ENCODE results near the gene GSAP.

The GSAP gene

DNA sequence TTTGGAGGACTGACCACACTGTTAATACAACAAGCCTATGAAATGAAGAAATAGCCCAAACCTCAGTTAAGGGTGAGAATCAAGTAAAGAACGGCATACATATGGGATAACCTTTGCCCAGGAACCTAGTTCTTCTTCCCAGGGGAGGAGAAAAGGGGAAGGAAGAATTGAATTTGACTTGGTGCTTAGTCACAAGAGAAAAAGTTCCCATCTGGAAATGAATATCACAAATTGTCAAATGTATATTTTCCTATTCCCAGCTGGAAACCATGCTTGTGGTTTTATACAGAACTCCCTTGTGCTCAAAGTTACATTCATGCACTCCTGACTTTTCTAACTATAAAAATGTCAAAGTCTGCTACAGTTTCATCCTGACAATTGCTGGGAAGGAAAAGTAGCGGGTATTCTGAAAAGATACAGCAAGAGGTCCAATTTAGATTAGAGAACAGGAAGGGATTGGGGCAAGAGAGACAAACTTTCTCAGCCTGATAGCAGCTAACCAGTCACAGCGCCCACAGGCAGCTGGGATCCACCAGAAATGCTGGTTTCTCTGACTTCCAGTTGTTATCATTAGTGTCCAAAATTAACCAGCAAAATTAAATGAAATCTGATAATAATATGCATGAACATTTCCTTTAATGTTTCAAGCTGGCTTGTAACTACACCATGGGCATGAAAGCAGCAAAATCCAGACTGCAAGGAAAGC lies 18.6 kb upstream of the GSAP start:
- no peak for DNase-seq (ENCODE audit: low spot score)

DNA sequence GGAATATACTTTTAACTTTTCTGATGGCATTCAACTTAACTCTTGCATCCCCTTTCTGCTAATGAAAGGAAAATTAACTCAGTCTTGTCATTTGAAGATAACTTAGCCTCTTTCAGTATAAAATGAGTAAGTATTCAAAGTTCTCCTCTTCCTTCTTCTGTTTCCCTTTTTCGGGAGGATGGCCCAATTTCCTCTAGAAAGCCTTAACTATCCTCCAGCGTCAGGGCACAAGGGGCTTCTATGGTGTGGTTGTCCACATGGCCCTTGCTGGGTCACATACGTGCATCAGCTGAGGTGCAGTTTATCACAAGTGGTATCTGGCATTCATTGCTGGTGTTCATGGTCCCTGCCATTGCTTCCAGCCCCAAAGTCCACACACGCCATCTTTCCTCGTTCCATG lies 17.8 kb upstream of the GSAP start:
- DNase-seq (ENCODE audit: low spot score), result no peak

DNA sequence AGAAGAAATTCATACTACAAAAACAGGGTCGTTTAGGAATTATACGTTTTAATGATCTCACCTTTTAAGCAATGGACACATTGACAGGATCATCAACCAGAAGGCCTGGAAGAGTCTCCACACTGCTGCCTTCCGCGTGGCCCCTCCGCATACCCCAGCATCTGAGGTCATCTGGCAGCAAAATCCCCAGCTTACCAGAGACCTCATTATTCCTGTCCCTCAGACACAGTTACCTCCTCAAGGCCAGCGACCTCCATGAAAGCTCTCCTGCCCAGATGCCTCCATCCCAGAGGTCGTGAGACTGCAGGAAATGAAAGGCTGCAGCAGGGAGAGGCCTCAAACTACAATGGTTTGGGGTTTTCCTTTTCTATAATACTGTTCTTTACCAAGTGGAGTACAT lies 14.8 kb upstream of the GSAP start:
- no peak for DNase-seq (ENCODE audit: low spot score)

DNA sequence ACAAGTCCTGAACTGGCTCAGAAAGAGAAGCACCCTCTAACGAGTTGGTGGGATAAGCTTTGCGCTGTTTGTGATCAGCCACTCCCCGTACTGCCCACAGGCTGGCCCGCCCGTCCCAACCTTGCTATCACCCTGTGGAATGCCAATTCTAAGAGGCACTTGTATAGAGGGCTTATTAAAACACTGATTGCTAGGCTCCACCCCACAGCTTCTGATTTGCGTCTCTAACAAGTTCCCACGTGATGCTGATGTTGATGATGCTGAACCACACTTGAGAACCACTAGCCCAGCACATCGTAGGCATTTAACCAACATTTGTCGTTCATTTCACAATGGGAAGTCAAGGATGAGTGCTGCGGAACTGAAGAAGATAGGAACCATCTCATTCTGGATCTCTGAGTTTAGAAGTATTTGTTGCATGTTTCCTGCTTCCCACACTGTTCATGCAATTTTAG lies 12.7 kb upstream of the GSAP start:
- no peak for DNase-seq (ENCODE audit: low spot score)

DNA sequence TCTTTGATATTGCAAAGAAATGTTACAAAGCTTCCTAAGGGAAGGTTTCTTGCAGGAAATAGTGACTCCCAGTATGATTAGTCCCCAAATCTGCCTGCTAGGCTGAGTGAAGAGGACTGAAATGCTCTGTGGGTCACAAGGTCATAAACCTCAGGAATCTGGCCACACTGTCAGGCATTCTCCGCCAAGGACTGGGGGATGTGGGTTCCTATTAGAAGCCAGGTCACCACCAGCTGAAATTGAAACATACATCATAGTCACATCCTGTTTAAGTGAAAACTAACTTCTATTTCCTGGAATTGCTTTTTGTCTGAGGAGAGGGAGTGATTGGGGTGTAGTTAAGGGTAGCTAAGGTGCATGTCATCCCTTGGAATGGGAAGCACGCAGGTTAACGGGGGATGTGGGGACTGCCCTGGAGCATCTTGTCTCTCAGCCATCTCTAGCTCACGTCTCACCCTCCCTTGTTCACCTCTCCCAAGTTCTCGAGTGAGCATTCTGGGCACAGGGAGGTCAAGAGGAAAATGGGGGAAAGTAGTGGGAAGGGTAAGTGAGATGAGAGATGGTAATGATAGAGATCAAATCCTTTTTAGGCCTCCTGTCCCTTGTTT lies 12.0 kb upstream of the GSAP start:
- no peak for DNase-seq (ENCODE audit: low spot score)

DNA sequence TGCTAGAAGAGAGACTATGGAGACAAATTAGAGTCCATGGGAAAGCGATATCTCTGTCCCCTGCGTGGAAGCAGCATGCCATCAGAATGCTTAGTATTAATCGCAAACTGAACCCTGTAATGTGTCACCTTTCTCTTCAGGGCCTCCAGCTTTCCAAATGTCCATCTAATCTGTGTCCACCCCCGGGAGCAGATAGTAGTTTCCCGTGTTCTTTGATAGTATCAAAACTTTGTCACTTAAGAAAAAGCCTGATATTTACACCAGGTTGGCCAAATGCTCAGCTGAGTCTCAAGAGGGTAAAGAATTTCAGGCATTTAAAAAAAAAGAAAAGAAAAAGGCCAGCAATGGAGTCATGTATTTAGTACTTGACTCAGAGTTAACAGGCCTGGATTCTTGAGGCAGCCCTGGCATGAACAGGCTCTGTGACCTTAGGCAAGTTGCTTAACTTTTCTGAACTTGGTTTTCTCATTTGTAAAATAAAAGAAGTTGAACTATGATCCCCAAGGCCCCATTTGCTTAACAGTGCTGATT lies 10.4 kb upstream of the GSAP start:
- DNase-seq (ENCODE audit: low spot score), result no peak

DNA sequence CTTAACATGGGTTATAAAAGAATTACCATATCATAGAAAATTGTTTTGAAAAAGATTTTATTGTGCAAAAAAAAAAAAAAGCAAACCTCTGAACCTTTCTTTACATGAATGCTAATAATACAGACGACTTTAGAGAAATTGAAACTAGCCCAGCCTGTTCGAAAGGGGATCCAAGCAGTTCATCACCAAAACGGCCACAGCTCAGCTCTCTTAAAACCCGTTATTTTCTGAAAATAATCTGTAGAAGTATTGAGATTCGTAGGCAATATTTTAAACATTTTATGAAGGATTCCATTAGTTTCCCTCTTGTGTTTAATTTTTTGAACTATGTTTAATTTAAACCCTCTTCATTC lies 9.9 kb upstream of the GSAP start:
- no peak for DNase-seq (ENCODE audit: low spot score)

DNA sequence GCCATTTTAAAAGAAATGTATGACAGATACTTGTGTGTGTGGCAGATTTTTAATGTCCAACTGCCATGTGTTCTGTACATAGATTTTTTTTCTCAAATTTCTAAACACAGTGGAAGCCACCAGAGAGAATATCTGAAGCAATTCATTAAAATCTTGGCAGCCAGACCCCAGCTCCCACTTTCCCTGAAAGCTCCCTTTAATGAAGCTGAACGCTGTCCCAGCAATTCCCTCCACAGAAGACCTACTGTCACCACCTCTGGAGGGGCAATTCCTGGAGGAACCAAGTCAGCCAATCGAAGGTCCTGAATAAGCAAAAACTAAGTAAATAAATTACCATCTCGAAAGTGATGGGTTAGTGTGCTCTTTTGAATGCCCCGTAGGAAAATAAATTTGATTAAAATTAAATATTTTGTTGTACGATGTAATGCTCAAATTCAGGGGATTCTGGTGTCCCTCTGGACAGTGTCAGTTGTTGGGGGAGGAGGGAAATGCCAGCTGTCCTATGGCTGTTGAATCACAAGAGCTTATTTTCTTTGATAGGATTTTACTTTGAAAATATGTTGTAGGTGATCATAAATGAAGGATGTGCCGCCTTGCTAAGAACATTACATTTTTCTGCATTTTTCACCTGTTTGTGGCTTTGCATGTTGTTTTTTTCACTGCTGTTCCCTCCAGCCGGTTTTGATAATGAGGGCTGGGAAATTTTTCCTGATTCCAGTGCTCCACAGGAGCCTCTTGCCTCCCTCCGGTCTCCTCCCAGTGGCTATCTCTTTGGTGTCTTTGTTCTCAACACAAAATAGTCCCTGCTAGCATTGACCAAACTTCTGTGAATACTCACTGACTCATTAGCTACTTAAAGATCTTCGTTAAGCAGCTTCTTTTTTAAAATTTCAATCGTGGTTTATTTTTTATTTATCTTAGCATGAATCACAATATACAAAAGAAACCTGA lies 9.2 kb upstream of the GSAP start:
- no peak for DNase-seq (ENCODE audit: low spot score)

DNA sequence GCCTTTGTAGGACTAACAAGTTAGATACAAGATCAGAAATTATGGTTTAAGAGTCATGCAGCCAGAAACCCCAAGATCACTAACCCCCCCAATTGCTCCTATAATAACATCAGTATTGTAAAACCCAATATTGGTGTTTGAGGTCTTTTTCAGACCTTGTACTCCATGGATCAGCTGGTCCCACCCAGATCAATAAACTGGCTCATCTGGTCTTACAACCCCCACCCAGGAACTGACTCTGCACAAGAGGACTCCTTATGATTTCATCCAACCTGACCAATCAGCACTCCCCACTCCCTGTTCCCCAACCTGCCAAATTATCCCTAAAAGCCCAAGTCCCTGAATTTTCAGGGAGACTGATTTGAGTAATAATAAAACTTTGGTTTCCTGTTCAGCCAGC lies 6.4 kb upstream of the GSAP start:
- DNase-seq (ENCODE audit: low spot score), result no peak

DNA sequence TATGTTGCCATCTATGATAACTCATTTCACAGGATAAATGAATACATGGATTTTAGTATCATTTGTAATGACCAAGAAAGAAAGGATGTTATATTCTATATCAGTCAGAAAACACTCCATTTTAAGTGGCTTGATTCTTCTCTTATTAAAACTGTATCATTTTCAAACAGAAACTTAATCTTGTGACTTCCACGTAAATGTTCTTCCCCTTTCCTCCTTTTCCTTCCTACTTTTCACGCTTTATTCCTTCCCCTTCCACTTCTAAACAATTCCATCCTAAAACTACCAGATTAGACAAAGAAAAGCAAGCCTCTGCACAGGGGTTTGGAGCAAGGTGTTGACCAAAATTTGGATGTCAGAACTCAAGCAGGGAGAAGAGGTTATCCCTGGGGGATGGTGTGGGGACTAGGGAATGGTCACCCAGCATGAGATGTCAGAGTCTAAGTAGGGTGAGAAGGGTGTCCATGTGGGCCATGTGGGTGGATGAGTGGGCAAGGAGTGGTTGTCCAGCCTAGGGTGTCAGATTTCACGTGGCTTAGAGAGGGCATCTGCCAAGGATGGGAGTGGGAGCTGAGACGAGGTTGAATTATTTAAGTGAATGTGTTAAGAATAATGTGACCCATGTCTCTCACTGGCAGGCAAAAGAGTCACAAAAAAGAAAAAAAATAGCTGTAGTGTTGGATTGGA lies 5.0 kb upstream of the GSAP start:
- no peak for DNase-seq (ENCODE audit: low spot score)

DNA sequence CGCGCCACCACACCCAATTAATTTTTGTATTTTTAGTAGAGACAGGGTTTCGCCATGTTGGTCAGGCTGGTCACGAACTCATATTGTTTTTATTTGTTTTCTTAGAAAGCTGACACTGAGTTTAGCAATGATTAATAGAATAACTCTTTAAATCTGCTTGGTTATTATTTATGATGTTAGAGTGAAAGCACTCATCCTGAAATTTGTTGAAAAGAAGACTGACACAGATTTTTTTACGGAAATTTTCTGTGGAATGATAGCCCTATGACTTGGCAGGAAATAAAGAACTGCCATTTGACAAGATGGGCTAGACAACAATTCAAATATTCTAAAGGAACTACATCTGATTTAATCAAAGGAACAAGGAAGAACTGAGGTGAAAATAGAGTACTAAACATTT lies 4.3 kb upstream of the GSAP start:
- DNase-seq (ENCODE audit: low spot score), result no peak

DNA sequence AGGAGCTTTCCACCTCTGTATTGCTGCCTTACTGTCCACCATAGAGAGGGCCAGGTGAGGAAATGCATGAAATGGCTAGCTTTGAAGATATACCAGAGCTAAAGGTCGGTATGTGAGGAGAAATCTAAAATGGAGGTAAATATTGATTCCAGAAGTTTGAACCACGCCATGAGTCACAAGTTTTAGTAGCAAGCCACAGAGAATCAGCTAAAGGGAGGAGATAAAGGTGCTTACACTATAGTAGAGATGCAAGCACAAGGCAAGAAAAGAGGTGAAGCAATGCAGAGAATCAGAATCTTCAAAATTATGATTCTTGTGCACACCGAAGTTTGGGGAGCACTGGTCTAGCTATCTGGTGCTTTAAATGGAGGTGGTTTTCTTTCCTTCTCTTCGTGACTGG lies 3.0 kb upstream of the GSAP start:
- no peak for DNase-seq (ENCODE audit: low spot score)

DNA sequence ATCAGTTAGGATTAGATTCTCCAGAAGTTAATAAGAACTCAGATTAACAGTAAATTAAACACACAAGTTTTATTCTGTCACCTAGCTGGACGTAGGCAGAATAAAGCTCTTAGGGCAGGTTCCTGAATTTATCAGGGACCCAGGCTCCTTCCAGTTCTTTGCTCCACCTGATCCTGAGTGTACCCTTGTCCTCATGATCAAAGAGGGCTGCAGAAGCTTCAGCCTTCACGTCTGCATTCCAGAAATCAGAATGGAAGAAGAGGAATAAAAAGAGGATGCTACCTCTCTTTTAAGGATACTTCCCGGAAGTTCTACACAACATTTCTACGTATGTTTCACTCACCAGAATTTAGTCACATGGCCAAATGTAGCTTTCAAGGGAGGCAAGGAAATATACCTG lies 1.7 kb upstream of the GSAP start:
- DNase-seq (ENCODE audit: low spot score), result no peak

DNA sequence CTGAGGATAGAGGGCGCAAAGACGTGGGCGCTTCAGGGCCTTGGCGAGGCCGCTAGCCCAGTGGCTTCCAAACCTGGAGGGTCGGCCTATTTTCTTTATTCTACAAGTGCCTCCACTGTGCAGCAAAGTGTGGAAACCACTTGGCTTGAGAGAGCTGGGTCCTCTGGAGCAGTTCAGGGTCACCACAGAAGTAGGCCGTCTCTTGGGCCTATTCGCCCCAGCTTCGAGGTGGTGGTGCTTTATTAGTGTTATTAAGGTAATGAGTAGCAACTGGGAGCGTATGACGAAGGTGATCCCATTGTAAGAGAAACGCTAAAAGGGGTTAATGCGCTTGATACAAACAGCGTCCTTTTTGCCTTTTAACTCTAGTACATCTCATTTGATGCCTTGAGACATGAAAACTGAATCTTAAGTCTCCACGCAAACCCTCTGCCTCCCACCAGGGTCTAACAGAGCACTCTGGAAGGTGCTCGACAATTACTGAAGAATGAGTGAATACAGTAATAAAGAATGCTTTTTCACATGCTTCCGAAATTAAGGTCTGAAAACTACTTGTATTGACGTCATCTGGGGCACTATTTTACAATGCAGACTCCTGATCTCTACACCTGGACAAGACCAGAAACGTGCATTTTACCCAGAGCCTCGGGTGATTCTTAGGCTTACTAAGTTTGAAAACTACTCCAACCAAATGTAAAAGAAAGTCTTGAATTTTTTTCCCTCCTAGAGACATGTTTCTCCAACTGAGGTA lies 647 bp upstream of the GSAP start:
- no peak for DNase-seq (ENCODE audit: low spot score)

DNA sequence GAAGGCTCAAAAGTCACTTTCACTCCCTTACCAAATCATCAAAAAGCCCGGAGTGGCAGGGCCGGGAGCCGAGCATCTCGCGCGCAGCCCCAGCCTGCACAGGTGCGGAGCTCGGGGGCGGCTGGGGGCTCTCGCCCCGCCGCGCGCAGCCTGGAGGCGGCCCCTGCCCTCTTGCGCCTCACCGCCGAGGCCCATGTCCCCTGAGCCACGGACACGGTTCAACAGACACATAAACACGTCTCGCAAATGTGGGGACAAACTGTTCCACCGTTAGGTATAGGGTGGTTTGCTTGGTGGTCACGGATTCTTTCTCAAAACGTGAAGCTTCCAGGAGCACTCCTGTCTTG lies 700 bp downstream of the GSAP start:
- DNase-seq (ENCODE audit: low spot score), result peak; percentile 67

DNA sequence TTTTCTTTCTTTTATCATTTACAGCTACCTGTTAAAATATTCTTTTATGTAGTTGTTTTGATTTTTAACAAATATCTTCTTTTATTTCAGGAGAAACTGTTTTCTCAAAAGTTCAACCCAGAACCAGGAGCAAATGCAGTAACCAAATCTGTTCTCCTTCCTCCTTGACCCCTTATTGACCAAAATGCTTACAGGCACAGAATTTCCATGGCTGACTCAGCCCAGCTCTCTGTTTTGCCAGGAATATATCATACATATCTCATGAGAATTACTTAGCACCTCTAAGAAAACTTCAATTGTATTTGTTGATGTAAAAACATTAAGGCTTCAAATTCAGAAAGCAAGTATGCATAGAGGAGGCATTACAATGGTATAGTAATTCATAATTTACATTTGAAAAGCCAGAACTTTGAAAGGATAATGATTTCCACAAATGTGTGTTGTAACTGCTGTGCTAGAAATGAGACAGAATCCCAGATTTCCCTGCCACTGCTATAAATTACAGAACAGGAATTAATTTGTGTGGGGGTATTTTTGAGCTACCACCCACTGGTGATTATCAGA lies 2.2 kb downstream of the GSAP start:
- DNase-seq (ENCODE audit: low spot score), result no peak

DNA sequence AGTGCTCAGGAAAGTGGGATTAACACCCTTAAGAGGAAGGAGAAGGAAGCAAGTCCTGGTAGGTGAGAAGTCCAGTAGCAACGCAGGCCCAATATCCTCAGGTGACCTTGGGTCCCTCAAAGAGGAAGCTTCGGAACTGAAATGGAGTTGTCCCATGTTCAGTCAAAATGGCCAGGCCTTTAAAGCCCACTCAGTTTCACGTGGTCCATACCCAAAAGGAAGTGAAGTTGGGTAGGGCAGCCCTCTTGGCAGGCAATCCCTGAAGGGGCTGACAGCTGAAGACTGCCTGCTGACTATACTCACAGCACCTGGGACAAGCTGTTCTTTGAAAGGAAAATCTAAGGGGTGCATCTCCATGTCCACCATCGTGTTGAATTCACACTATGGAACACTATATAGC lies 3.0 kb downstream of the GSAP start:
- DNase-seq (ENCODE audit: low spot score), result no peak

DNA sequence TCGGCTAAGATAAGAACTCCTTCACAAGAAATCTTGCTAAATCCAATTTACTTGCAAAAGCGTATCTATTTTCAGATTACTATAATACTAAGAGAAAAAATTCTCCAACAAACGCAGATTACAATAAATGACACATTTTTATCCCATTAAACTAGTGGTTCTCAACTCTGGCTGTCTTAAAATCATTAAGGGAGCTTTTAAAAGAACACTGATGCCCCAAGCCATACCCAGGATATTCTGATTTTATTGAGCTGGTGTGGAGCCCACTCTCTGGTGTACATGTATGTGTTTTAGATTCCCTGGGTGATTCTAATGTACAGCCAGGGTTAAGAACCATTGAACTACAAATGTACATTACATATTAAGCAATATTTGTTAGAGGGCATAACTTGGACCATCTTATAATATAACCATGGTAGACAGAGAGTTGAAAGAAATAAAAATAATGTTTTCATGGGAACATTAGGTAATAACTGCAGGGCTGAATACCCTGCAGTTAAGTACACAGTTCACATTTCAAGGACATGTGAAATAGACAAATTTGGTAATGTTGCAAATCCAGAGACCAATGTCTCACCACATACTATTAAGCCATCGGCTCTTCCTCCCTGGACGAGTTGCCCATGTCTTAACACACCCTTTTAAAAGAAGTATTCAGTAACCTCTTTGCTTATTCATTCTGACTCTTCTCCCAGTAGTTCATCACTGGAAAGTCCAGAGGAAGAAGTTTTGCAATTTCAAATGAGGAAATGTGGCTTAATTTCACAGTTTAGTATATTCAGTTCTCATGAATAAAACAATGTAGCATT lies 6.2 kb downstream of the GSAP start:
- DNase-seq (ENCODE audit: low spot score), result no peak

DNA sequence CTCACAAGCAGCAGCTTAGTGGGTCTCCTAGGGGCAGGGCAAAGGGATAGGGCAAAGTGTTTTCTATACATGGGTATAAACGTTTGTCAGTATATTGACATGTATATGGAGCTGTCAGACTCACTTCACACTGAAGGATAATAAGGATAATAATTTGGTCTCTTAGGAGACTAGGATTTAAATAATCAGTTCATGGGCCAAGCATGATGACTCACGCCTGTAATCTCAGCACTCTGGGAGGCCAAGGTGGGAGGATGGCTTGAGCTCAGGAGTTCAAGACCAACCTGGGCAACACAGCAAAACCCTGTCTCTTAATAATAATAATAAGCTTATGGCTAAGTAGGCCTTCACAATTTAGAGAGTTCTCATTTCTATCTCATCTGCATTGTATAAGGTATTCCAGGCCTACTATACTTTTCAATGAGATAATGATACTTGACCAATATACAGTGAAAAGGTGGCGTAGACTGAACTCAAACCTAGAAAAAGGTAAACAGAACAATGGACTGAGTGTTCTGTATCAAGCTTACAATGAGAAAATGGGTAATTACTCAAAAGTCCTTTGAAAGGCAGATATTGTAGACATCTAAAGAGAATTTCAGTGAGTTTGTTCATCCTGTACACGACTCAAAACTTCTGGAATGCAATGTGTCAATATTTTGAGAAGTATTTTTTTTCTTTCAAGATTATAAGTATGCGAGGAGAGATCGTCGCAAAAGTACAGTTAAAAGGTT lies 7.0 kb downstream of the GSAP start:
- DNase-seq (ENCODE audit: low spot score), result no peak

DNA sequence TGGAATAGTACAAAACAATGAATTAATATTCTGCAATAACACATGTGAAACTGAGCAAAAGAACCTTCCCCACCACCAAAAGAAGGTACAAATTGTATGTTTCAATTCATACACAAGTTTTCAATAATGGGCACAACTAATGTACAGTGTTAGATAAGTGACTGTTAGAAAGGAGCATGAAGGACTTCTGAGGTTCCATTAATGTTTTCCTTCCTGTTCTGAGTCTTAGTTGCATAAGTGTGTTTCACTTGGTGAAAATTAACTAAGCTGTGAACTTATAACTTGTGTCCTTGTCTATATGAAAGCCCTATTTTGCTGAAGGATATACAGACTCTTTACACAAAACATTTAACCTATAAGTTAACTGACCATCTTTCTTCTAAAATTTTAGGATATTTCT lies 8.2 kb downstream of the GSAP start:
- DNase-seq (ENCODE audit: low spot score), result no peak

Data from left forelimb (tissue), 1 donor.